Measurements from ENCODE around the gene GABRR3. TPM values are rescaled to one million over a fixed set of nuclear protein-coding genes. Genes with fewer than 3 reads are reported as not detected.

Gene GABRR3
- total RNA-seq, 6 experiments from 2014 or later = not detected

DNA sequence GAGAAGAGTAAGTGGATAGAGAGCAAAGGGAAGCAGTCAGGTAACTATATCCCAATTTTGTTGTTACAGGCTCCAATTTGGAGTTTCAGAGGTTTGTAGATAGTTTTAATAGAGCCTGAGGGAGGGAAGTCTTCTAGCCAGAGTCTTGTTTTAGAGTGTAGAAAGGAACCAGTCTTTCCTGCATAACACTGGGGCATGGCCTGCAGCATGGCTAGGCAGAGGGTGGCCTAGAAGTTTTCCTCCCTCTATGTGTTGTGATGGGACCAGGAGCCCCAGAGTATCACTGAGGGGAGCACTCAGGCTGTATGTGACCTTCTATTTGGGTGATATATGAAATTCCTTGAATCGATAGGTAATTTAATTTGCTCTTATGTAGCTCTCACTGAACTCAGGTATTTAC is 22.5 kb upstream of the GABRR3 start:
- Mint-ChIP-seq H3K4me1 (ENCODE audit: low read depth) (no peaks in the 10 kb centered on the region), H3K9me3 (no peaks in the 10 kb centered on the region), H3K27me3 (ENCODE audit: insufficient read depth) (no peaks in the 10 kb centered on the region), H3K36me3 (ENCODE audit: low read depth) (no peaks in the 10 kb centered on the region), H3K27ac (no peak overlapping the region), H3K4me3 (no peak overlapping the region)
- DNase-seq = no peak
- TF ChIP-seq, protein P1, sequence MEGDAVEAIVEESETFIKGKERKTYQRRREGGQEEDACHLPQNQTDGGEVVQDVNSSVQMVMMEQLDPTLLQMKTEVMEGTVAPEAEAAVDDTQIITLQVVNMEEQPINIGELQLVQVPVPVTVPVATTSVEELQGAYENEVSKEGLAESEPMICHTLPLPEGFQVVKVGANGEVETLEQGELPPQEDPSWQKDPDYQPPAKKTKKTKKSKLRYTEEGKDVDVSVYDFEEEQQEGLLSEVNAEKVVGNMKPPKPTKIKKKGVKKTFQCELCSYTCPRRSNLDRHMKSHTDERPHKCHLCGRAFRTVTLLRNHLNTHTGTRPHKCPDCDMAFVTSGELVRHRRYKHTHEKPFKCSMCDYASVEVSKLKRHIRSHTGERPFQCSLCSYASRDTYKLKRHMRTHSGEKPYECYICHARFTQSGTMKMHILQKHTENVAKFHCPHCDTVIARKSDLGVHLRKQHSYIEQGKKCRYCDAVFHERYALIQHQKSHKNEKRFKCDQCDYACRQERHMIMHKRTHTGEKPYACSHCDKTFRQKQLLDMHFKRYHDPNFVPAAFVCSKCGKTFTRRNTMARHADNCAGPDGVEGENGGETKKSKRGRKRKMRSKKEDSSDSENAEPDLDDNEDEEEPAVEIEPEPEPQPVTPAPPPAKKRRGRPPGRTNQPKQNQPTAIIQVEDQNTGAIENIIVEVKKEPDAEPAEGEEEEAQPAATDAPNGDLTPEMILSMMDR (IDR thresholded peaks at IDR 0.05) = no peak

DNA sequence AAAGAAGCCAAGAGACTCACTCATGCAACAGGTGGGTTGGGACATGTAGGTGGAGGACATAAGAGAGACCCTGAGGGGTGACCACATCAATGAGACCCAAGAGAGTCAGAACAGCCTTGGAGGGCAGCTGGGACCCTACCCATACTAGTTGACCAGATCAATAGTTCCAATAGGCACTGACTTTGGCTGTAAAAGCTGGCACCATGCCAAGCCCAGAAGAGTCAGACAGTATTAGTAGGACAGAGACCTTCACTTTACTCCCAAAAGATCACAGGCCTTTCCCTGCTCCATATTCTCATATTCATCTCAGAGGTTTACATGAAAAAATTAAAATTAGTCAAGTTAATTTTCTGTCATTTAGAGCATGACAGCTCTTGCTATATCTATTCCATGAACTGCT is 20.9 kb upstream of the GABRR3 start:
- DNase-seq = no peak
- no peaks in the 10 kb centered on the region for H3K4me1 Mint-ChIP-seq (ENCODE audit: low read depth)
- no peak overlapping the region for H3K4me3 Mint-ChIP-seq
- no peaks in the 10 kb centered on the region for H3K36me3 Mint-ChIP-seq (ENCODE audit: low read depth)
- TF ChIP-seq, protein P1 (IDR thresholded peaks at IDR 0.05) = no peak
- no peak overlapping the region for H3K27ac Mint-ChIP-seq
- no peaks in the 10 kb centered on the region for H3K9me3 Mint-ChIP-seq
- H3K27me3 Mint-ChIP-seq (ENCODE audit: insufficient read depth) = no peaks in the 10 kb centered on the region; the same call in 1 of the 2 replicates

DNA sequence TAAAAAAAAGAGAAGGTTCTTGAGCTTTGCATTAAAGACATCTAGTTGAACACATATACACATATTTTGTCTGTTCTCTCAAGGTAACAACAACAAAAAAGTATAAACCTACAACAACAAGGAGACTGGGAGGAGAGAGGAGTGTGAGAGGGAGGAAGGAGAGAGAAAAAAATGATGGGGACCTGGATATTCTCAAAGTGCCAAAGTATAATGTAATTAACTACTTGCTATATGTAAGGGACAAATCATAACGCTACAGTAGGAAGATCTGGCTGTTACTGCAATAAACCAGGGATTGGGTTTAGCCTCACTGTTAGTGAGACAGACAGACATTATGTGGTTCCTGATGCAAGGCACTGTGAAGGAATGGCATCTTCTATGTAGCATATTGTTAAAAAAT is 14.2 kb upstream of the GABRR3 start:
- Mint-ChIP-seq H3K27ac (no peak overlapping the region), H3K4me1 (ENCODE audit: low read depth) (no peaks in the 10 kb centered on the region), H3K9me3 (no peaks in the 10 kb centered on the region), H3K36me3 (ENCODE audit: low read depth) (no peaks in the 10 kb centered on the region), H3K27me3 (ENCODE audit: insufficient read depth) (no peaks in the 10 kb centered on the region; the same call in 1 of the 2 replicates), H3K4me3 (no peak overlapping the region)
- TF ChIP-seq, protein P1 (IDR thresholded peaks at IDR 0.05) = no peak
- no peak for DNase-seq

DNA sequence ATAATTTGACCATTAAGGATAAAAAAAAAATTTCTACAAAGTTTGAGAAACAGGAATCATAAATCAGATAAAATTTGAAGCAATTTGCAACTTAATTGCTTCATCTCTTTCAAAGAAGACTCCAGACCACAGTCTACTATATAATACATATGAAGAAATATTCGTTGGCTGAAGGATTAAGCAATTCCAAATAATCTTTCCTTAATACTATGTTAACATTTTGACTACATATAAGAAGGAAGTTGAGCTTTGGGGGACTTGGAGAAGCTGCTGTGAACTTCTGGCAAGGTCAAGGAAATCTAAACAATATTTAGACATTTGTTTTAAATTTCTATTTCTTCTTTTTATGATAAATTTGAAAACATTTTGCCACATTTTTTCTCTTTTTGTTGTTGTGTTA is 13.5 kb upstream of the GABRR3 start:
- Mint-ChIP-seq H3K36me3 (ENCODE audit: low read depth) (no peaks in the 10 kb centered on the region), H3K4me3 (no peak overlapping the region), H3K27ac (no peak overlapping the region), H3K9me3 (no peaks in the 10 kb centered on the region), H3K27me3 (ENCODE audit: insufficient read depth) (no peaks in the 10 kb centered on the region; the same call in 1 of the 2 replicates), H3K4me1 (ENCODE audit: low read depth) (no peaks in the 10 kb centered on the region)
- no peak for DNase-seq
- TF ChIP-seq, protein P1 (IDR thresholded peaks at IDR 0.05) = no peak

DNA sequence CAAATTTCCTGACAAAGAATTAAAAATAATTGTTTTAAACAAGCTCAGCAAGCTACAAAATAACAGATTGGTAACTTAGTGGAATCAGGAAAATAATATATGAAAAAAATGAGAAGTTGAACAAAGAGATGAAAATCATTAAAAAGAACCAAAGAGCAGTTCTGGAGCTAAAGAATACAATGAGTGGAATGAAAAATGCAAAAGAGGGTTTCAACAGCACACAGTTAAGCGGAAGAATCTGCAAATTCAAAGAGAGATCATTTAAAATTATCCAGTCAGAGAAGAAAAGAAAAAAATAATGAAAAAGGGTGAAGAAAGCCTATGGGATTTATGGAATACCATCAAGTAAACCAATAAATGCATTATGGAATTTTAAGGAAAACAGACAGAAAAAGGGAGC is 6.2 kb upstream of the GABRR3 start:
- no peak for DNase-seq
- TF ChIP-seq, protein P1 (IDR thresholded peaks at IDR 0.05) = no peak
- Mint-ChIP-seq H3K27me3 (ENCODE audit: insufficient read depth) (peaks cover 10% of the 10 kb centered on the region), H3K9me3 (no peaks in the 10 kb centered on the region), H3K4me3 (no peak overlapping the region), H3K27ac (no peak overlapping the region), H3K4me1 (ENCODE audit: low read depth) (no peaks in the 10 kb centered on the region), H3K36me3 (ENCODE audit: low read depth) (no peaks in the 10 kb centered on the region)

Measured in HFFc6 (cell line).